ENCODE measurements around the gene MFF. TPM values are rescaled to one million over a fixed set of nuclear protein-coding genes. Genes with fewer than 3 reads are reported as not detected.

MFF gene
- polyA plus RNA-seq, 1 of the 3 experiments (the other 2 are of a cell fraction): 51.0 TPM

GRCh38 chr2:227317834-227318233 lies 7.2 kb upstream of the MFF start:
- no peaks in the 10 kb centered on the region for H3K27me3 ChIP-seq (ENCODE audit: insufficient read depth)
- H3K4me3 ChIP-seq (ENCODE audit: low read depth in 2 of 2, low read length in 1 of 2): no peak overlapping the region
- H3K9me3 ChIP-seq: no peaks in the 10 kb centered on the region
- H3K79me2 ChIP-seq (ENCODE audit: insufficient read depth): no peaks in the 10 kb centered on the region
- no peaks in the 10 kb centered on the region for H3K36me3 ChIP-seq (replicated peaks in 1 of 2; ENCODE audit: control insufficient read depth in 1 of 2, insufficient read depth in 2 of 2, low read length in 1 of 2)
- no peak overlapping the region for H3K27ac ChIP-seq (ENCODE audit: low read depth in 2 of 2, low read length in 1 of 2)
- no peaks in the 10 kb centered on the region for H3K9me2 ChIP-seq
- 74% methylated on average over 2 of the region's 2 CpGs for WGBS (ENCODE audit: low lambda C conversion rate)
- H3K4me1 ChIP-seq (ENCODE audit: control insufficient read depth in 1 of 2, insufficient read depth in 2 of 2, low read depth in 1 of 2, low read length in 1 of 2): no peaks in the 10 kb centered on the region
- ChIA-PET POLR2A (no interaction called here), CTCF (no interaction called here)
- H3F3A ChIP-seq (replicated peaks; ENCODE audit: insufficient read depth): no peaks in the 10 kb centered on the region
- H2AFZ ChIP-seq (ENCODE audit: low read depth): no peak overlapping the region
- TF ChIP-seq RCOR1 (IDR thresholded peaks at IDR 0.05; ENCODE audit: low read length): no peak
- no peak for TF ChIP-seq GATA2 (CRISPR knock-in tag; IDR thresholded peaks at IDR 0.05)
- TF ChIP-seq USF1 (IDR thresholded peaks at IDR 0.05; ENCODE audit: borderline replicate concordance, low read depth): no peak
- no peak for TF ChIP-seq YY1 (IDR thresholded peaks at IDR 0.05; ENCODE audit: low read depth)
- no peak for TF ChIP-seq FOXJ3 (CRISPR knock-in tag; IDR thresholded peaks at IDR 0.05)
- TF ChIP-seq TAF1 (IDR thresholded peaks at IDR 0.05; ENCODE audit: borderline replicate concordance, low read depth, low read length): no peak
- DNase-seq: no peak
- no peaks in the 10 kb centered on the region for H4K20me1 ChIP-seq (ENCODE audit: insufficient read depth)
- no peak overlapping the region for H3K4me2 ChIP-seq
- no peak overlapping the region for H3K9ac ChIP-seq

- H2AFZ ChIP-seq (ENCODE audit: low read depth): no peak overlapping the region
- H3K9me2 ChIP-seq: no peaks in the 10 kb centered on the region
- no peaks in the 10 kb centered on the region for H3K36me3 ChIP-seq (replicated peaks in 1 of 2; ENCODE audit: control insufficient read depth in 1 of 2, insufficient read depth in 2 of 2, low read length in 1 of 2)
- no peaks in the 10 kb centered on the region; a peak in 2 of 4 replicates for H3K4me1 ChIP-seq (ENCODE audit: control insufficient read depth in 1 of 2, insufficient read depth in 2 of 2, low read depth in 1 of 2, low read length in 1 of 2)
- no peaks in the 10 kb centered on the region for H3K27me3 ChIP-seq (ENCODE audit: insufficient read depth)
- DNase-seq: no peak
- no peak overlapping the region for H3K4me3 ChIP-seq (ENCODE audit: low read depth in 2 of 2, low read length in 1 of 2)
- ChIA-PET CTCF (no interaction called here), POLR2A (no interaction called here)
- no peak overlapping the region for H3K4me2 ChIP-seq
- H3F3A ChIP-seq (replicated peaks; ENCODE audit: insufficient read depth): no peaks in the 10 kb centered on the region
- no peak overlapping the region for H3K9ac ChIP-seq
- WGBS (ENCODE audit: low lambda C conversion rate): 72% methylated on average over 15 of the region's 33 CpGs
- H3K9me3 ChIP-seq: no peaks in the 10 kb centered on the region
- no peaks in the 10 kb centered on the region for H4K20me1 ChIP-seq (ENCODE audit: insufficient read depth)
- no peak overlapping the region for H3K27ac ChIP-seq (ENCODE audit: low read depth in 2 of 2, low read length in 1 of 2)
- peaks cover 3% of the 10 kb centered on the region for H3K79me2 ChIP-seq (ENCODE audit: insufficient read depth)
- TF ChIP-seq ELF1 (IDR thresholded peaks at IDR 0.05): no peak
- no peak for TF ChIP-seq REST (IDR thresholded peaks at IDR 0.05; ENCODE audit: low read depth, low read length)
- TF ChIP-seq FOSL2 (IDR thresholded peaks at IDR 0.05; ENCODE audit: borderline replicate concordance, low read depth): no peak
- TF ChIP-seq IRF3 (IDR thresholded peaks at IDR 0.05; ENCODE audit: low read depth, low read length): no peak
- no peak for TF ChIP-seq JUND (IDR thresholded peaks at IDR 0.05)
- TF ChIP-seq SMC3 (IDR thresholded peaks at IDR 0.05; ENCODE audit: low read depth, low read length): no peak
- no peak for TF ChIP-seq MAX (IDR thresholded peaks at IDR 0.05; ENCODE audit: low read depth)
- no peak for TF ChIP-seq CTCF (IDR thresholded peaks at IDR 0.05)
- no peak for TF ChIP-seq SIN3A (IDR thresholded peaks at IDR 0.05; ENCODE audit: borderline replicate concordance, low read depth, low read length)
- no peak for TF ChIP-seq FOXJ3 (CRISPR knock-in tag; IDR thresholded peaks at IDR 0.05)
- no peak for TF ChIP-seq GABPA (IDR thresholded peaks at IDR 0.05; ENCODE audit: low read depth)
- TF ChIP-seq EP300 (IDR thresholded peaks at IDR 0.05; ENCODE audit: borderline replicate concordance in 1 of 2, low read depth in 1 of 2, low read length in 1 of 2): no peak
- TF ChIP-seq RXRA (IDR thresholded peaks at IDR 0.05; ENCODE audit: borderline replicate concordance, low read depth): no peak
- no peak for TF ChIP-seq CHD2 (IDR thresholded peaks at IDR 0.05; ENCODE audit: low read length, partially characterized antibody)
- no peak for TF ChIP-seq FOXM1 (IDR thresholded peaks at IDR 0.05; ENCODE audit: low read depth)
Observed at GRCh38 chr2:227320305-227321094, 4.6 kb upstream of the MFF start.
